GM23248 (cell line): ENCODE measurements around the gene SLC37A1. TPM values are rescaled to one million over a fixed set of nuclear protein-coding genes. Genes with fewer than 3 reads are reported as not detected.

Experiments used
- DNase-seq: peaks from one replicate; pipeline ENCODE4 v3.0.0-alpha.2; 2015
- H2AFZ ChIP-seq: fragments of 200-600 bp; sonication (generic); 2 replicates; pipeline ENCODE4 v1.6.1; 2016; ENCODE audit warnings: antibody characterized with exemption
- H3F3A ChIP-seq: fragments of 200-600 bp; sonication (generic); 2 replicates; pipeline ENCODE4 v1.6.1; 2016; ENCODE audit warnings: mild to moderate bottlenecking, antibody characterized with exemption, mixed run types; ENCODE audit not compliant: insufficient read depth
- H3K27ac ChIP-seq: fragments of 200-600 bp; sonication (generic); 2 replicates; pipeline ENCODE4 v1.5.1; 2016; ENCODE audit warnings: mild to moderate bottlenecking
- H3K27me3 ChIP-seq: fragments of 200-600 bp; sonication (generic); replicated peaks from 2 replicates; pipeline ENCODE4 v1.6.1; 2016; ENCODE audit warnings: mild to moderate bottlenecking; ENCODE audit not compliant: insufficient read depth
- H3K36me3 ChIP-seq: fragments of 200-600 bp; sonication (generic); 2 replicates; pipeline ENCODE4 v1.6.1; 2016; ENCODE audit warnings: low read depth, mild to moderate bottlenecking
- H3K4me1 ChIP-seq: fragments of 200-600 bp; sonication (generic); 2 replicates; pipeline ENCODE4 v1.6.1; 2016; ENCODE audit warnings: mild to moderate bottlenecking; ENCODE audit not compliant: insufficient read depth
- H3K4me2 ChIP-seq: fragments of 200-600 bp; sonication (generic); one replicate; pipeline ENCODE4 v1.6.1; 2016; ENCODE audit warnings: mild to moderate bottlenecking; ENCODE audit not compliant: unreplicated experiment
- H3K4me3 ChIP-seq: fragments of 200-600 bp; sonication (generic); 2 replicates; pipeline ENCODE4 v1.5.1; 2016; ENCODE audit warnings: mild to moderate bottlenecking
- H3K79me2 ChIP-seq: fragments of 200-600 bp; sonication (generic); 2 replicates; pipeline ENCODE4 v1.6.1; 2016; ENCODE audit warnings: mild to moderate bottlenecking; ENCODE audit not compliant: insufficient read depth
- H3K9ac ChIP-seq: fragments of 200-600 bp; sonication (generic); 2 replicates; pipeline ENCODE4 v1.6.1; 2016; ENCODE audit warnings: mild to moderate bottlenecking
- H3K9me2 ChIP-seq: fragments of 200-600 bp; sonication (generic); 2 replicates; pipeline ENCODE4 v1.6.1; 2016; ENCODE audit warnings: mixed run types, mild to moderate bottlenecking, moderate library complexity; ENCODE audit not compliant: insufficient read depth
- H3K9me3 ChIP-seq: fragments of 200-600 bp; sonication (generic); one replicate; pipeline ENCODE4 v1.6.1; 2017; ENCODE audit warnings: low read depth
- H4K20me1 ChIP-seq: fragments of 200-600 bp; sonication (generic); 2 replicates; pipeline ENCODE4 v1.6.0; 2016; ENCODE audit not compliant: insufficient read depth
- EZH2 ChIP-seq: fragments of 200-600 bp; sonication (generic); IDR thresholded peaks from 2 replicates; pipeline ENCODE4 v1.6.1; 2018; ENCODE audit warnings: antibody characterized with exemption, mild to moderate bottlenecking; ENCODE audit not compliant: insufficient read depth, poor library complexity, severe bottlenecking
- EZH2phosphoT487 ChIP-seq: fragments of 200-600 bp; sonication (generic); IDR thresholded peaks from 2 replicates; pipeline ENCODE4 v1.6.1; 2018; ENCODE audit warnings: antibody characterized with exemption, moderate library complexity, mild to moderate bottlenecking, low read depth; ENCODE audit not compliant: insufficient read depth
- WGBS, 2 experiments: methylation state at CpG; one replicate each; pipeline ENCODE4 v1.1.6; 2015 to 2017; ENCODE audit warnings: low lambda C conversion rate in 2 of 2, low coverage in 1 of 2; ENCODE audit errors: missing lambda C conversion rate in 2 of 2; 5-methylcytosine and 5-hydroxymethylcytosine counted together
- in situ Hi-C: fragments of 300-500 bp; cut with MboI; formaldehyde crosslinking; loops from 2 replicates; pipeline ENCODE4 v1.15.0; 2020
- polyA plus RNA-seq: library from polyadenylated mRNA; unstranded; fragments of >200 nt; fragmentation: Nextera tagmentation; extraction: Ambion mirVana; gene quantifications from 2 replicates; pipeline ENCODE4 v1.2.1, GENCODE V29; 2016
- total RNA-seq: library from RNA; depleted of rRNA; stranded (reverse); fragments of >200 nt; shearing (Covaris generic); gene quantifications from 2 replicates; pipeline ENCODE4 v1.2.3, GENCODE V29; 2014

SLC37A1 gene
- total and polyA plus RNA-seq, 2 experiments from 2014 or later: not detected

GRCh38 chr21:42559326-42559725 lies 45.7 kb downstream of the SLC37A1 start:
- TF ChIP-seq EZH2 (no peak), EZH2phosphoT487 (no peak)
- in situ Hi-C loops: no loop called here
- Histone ChIP-seq H4K20me1 (no peaks in the 10 kb centered on the region), H3K79me2 (no peaks in the 10 kb centered on the region), H3K9ac (no peak overlapping the region), H2AFZ (no peak overlapping the region), H3F3A (no peaks in the 10 kb centered on the region), H3K4me1 (no peaks in the 10 kb centered on the region), H3K27me3 (no peaks in the 10 kb centered on the region), H3K36me3 (no peaks in the 10 kb centered on the region), H3K9me2 (no peaks in the 10 kb centered on the region), H3K9me3 (no peaks in the 10 kb centered on the region), H3K27ac (no peak overlapping the region), H3K4me2 (no peak overlapping the region), H3K4me3 (no peak overlapping the region)
- DNase-seq: no peak
- 84 to 91% methylated on average over 12 to 13 of the region's 13 CpGs for WGBS, 2 experiments

- 65 to 69% methylated on average over 8 of the region's 8 CpGs for WGBS, 2 experiments
- no peak for DNase-seq
- H3F3A ChIP-seq: no peaks in the 10 kb centered on the region
- H3K36me3 ChIP-seq: no peaks in the 10 kb centered on the region
- no peak overlapping the region for H2AFZ ChIP-seq
- H4K20me1 ChIP-seq: no peaks in the 10 kb centered on the region
- H3K79me2 ChIP-seq: no peaks in the 10 kb centered on the region
- no peaks in the 10 kb centered on the region for H3K27me3 ChIP-seq
- no peak overlapping the region for H3K4me3 ChIP-seq
- no peak overlapping the region for H3K9ac ChIP-seq
- H3K27ac ChIP-seq: no peak overlapping the region
- in situ Hi-C loops: no loop called here
- H3K4me1 ChIP-seq: no peaks in the 10 kb centered on the region
- no peaks in the 10 kb centered on the region for H3K9me2 ChIP-seq
- no peaks in the 10 kb centered on the region for H3K9me3 ChIP-seq
- TF ChIP-seq EZH2phosphoT487: no peak
- no peak for TF ChIP-seq EZH2
- H3K4me2 ChIP-seq: no peak overlapping the region
Measured at GRCh38 chr21:42560517-42561179, 47.0 kb downstream of the SLC37A1 start.

- Histone ChIP-seq H3K9me3 (no peaks in the 10 kb centered on the region), H3K9ac (no peak overlapping the region), H3K4me3 (no peak overlapping the region), H3K79me2 (no peaks in the 10 kb centered on the region), H3K4me1 (no peaks in the 10 kb centered on the region), H4K20me1 (no peaks in the 10 kb centered on the region), H3K36me3 (no peaks in the 10 kb centered on the region), H3K4me2 (no peak overlapping the region), H3F3A (no peaks in the 10 kb centered on the region), H2AFZ (no peak overlapping the region), H3K27ac (no peak overlapping the region), H3K9me2 (no peaks in the 10 kb centered on the region), H3K27me3 (no peaks in the 10 kb centered on the region)
- no peak for TF ChIP-seq EZH2phosphoT487
- TF ChIP-seq EZH2: no peak
- DNase-seq: no peak
- in situ Hi-C loops: no loop called here
- WGBS, 2 experiments: 63 to 64% methylated on average over 23 of the region's 23 CpGs
Measured at GRCh38 chr21:42561762-42562650, 48.4 kb downstream of the SLC37A1 start.

- no peaks in the 10 kb centered on the region for H3K9me2 ChIP-seq
- no peak for TF ChIP-seq EZH2phosphoT487
- TF ChIP-seq EZH2: no peak
- H3K9ac ChIP-seq: no peak overlapping the region
- no peaks in the 10 kb centered on the region for H3K79me2 ChIP-seq
- H3K27ac ChIP-seq: no peak overlapping the region
- no peak overlapping the region for H3K4me2 ChIP-seq
- H4K20me1 ChIP-seq: no peaks in the 10 kb centered on the region
- H2AFZ ChIP-seq: no peak overlapping the region
- H3K27me3 ChIP-seq: no peaks in the 10 kb centered on the region
- H3F3A ChIP-seq: no peaks in the 10 kb centered on the region
- 59 to 68% methylated on average over 8 of the region's 8 CpGs for WGBS, 2 experiments
- no peaks in the 10 kb centered on the region for H3K4me1 ChIP-seq
- no peaks in the 10 kb centered on the region for H3K9me3 ChIP-seq
- no peak overlapping the region for H3K4me3 ChIP-seq
- no peaks in the 10 kb centered on the region for H3K36me3 ChIP-seq
- in situ Hi-C loops: no loop called here
- no peak for DNase-seq
Measured at GRCh38 chr21:42562816-42563215, 49.2 kb downstream of the SLC37A1 start.
